ENCODE measurements around the gene ACO2. TPM values are rescaled to one million over a fixed set of nuclear protein-coding genes. Genes with fewer than 3 reads are reported as not detected.

Gene ACO2
- total RNA-seq: 64.3 and 66.7 TPM in 2 replicates

GRCh38 chr22:41468381-41469217, at the start of gene ACO2, which contains the start of gene PHF5A:
TSS of gene ACO2 (plus strand) at chr22:41469117. CDS start at chr22:41469147, 30 bp downstream.
TSS of gene PHF5A (minus strand) at chr22:41468692. CDS start at chr22:41468653, 39 bp downstream.

GRCh38 chr22:41446639-41447434, 22.1 kb upstream of the ACO2 start, which contains the start of gene TOB2:
TSS of gene TOB2 (minus strand) at chr22:41446801. CDS start at chr22:41437345, 9,456 bp downstream.

GRCh38 chr22:41543854-41544670, 75.1 kb downstream of the ACO2 start, which contains the start of gene POLR3H:
TSS of gene POLR3H (minus strand) at chr22:41544470. CDS start at chr22:41544101, 369 bp downstream.

Other genes starting within 250 kb of the ACO2 start
- 1.4 and 3.8 TPM in 2 replicates for gene CHADL, start 228.2 kb upstream of the ACO2 start, total RNA-seq
- 56.9 and 73.5 TPM in 2 replicates for gene RANGAP1, start 182.9 kb upstream of the ACO2 start, total RNA-seq
- gene ZC3H7B, start 167.6 kb upstream of the ACO2 start, total RNA-seq: 19.4 and 32.3 TPM in 2 replicates
- 4.1 and 9.4 TPM in 2 replicates for gene TEF, start 87.2 kb upstream of the ACO2 start, total RNA-seq
- gene TOB2, start 22.3 kb upstream of the ACO2 start, total RNA-seq: 9.2 and 12.1 TPM in 2 replicates
- 61.0 and 61.2 TPM in 2 replicates for gene PHF5A, start 425 bp upstream of the ACO2 start, total RNA-seq
- gene POLR3H, start 75.4 kb downstream of the ACO2 start, total RNA-seq: 13.2 and 16.4 TPM in 2 replicates
- under 0.01 TPM in 1 of 2 replicates, not detected in the other for gene CSDC2, start 91.9 kb downstream of the ACO2 start, total RNA-seq
- 7.7 and 11.7 TPM in 2 replicates for gene PMM1, start 120.7 kb downstream of the ACO2 start, total RNA-seq
- 19.6 and 20.0 TPM in 2 replicates for gene DESI1, start 151.9 kb downstream of the ACO2 start, total RNA-seq
- 292 and 296 TPM in 2 replicates for gene XRCC6, start 152.2 kb downstream of the ACO2 start, total RNA-seq
- 91.9 and 94.7 TPM in 2 replicates for gene SNU13, start 219.8 kb downstream of the ACO2 start, total RNA-seq
- gene MEI1, start 230.4 kb downstream of the ACO2 start, total RNA-seq: 0.48 TPM in 1 of 2 replicates, not detected in the other

Data from tracheal epithelial cell (primary cell).